ENCODE measurements around the gene KLHL35.

The KLHL35 gene

GRCh38 chr11:75432911-75433321 is at the start of gene KLHL35:
KLHL35 (minus strand) TSS chr11:75433203; CDS start chr11:75430629, 2,574 bp downstream.
- peak; percentile 75 for DNase-seq

- DNase-seq, result no peak
These were observed 49.1 kb upstream of the KLHL35 start for GRCh38 chr11:75481922-75482606.

DNA sequence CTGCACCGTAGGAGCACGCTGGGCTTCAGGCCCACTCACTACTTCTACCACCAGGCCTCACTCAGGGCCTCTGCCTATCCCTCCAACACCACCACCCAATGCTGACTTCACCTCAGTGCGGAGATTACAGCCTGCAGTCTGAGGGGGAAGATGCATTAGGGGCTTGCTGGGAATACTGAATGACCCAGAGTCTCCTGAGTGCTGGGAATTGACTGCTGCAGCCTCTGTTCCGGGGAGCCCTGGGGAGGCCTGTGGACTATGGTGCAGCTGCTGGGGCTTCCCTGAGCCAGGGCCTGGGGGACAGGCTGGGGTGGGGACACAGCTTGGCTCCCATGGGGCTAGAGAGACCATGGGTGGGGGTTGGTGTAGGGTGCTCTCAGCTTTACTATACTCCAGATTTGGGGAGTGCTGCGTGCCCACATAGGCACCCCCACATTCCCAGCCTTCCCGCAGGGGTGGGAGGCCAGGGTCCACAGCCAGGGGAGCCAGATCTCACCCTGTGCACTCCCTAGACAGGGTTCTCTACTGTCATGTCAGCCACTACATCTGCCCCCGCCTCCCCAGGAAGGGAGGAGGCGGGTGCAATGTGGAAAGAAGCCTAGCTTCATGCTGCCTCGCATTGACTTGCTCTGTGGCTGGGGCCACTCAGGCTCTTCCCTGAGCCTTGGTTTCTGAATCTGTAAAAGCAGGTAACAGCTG is 48.4 kb upstream of the KLHL35 start:
- DNase-seq, result no peak

DNA sequence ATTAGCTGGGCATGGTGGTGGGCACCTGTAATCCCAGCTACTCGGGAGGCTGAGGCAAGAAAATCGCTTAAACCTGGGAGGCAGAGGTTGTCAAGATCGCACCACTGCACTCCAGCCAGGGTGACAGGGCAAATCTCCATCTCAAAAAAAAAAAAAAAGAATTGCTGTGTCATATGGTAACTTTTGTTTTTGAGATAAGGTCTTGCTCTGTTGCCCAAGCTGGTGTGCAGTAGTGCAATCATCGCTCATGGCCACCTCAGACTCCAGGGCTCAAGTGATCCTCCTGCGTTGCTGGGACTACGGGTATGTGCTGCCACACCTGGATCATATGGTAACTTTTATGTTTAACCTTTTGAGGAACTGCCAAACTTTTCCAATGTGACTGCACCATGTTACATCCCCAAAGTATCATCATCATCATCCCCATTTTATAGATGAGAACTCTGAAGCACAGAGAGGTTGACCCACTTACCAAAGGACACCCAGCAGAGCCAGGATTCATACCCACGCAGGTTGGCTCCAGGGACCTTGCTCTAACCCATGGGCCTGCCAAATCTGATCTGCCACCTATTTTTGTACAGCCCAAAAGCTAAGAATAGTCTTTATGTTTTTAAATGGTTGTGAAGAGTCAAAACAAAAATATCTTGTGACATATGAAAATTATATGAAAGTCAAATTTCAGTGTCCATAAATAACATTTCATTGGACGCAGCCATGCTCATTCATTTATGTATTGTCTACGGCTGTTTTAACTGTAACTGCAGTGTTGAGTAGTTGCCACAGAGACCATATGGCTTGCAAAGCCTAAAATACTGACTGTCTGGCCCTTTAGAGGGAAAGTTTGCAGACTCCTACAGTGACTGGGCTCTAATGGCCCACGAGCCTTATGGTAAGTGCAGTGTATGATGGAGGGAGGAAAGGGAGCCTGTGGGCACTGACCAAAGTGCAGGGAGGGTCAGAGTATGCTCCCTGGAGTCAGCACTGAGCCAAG is 47.5 kb upstream of the KLHL35 start:
- no peak for DNase-seq

DNA sequence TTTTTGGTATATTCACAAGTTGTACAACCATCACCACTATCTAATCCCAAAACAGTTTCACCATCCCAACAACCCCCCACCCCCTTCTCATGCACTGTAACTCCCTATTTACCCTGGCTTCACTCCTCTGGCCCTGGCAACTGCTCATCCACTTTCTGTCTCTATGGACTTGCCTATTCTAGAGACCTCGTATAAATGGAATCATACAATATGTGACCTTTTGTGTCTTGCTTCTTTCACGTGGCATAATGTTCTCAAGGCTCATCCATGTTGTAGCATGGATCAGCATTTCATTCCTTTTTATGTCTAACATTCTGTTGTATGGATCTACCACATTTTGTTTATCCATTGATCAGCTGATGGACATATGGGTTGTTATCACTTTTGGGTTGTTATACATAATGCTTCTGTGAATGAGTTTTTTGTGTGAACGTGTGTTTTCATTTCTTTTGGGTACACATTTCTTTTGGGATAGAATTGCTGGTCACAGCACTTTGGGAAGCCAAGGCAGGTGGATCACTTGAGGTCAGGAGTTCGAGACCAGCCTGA is 46.7 kb upstream of the KLHL35 start:
- no peak for DNase-seq

- no peak for DNase-seq
These were observed 46.0 kb upstream of the KLHL35 start for GRCh38 chr11:75478783-75479596.

GRCh38 chr11:75477614-75477935 is 44.6 kb upstream of the KLHL35 start:
- DNase-seq, result no peak

GRCh38 chr11:75476739-75477613 is 44.0 kb upstream of the KLHL35 start:
- peak; percentile 68 for DNase-seq

GRCh38 chr11:75475767-75476650 is 43.0 kb upstream of the KLHL35 start:
- DNase-seq, result peak; percentile 62

GRCh38 chr11:75474878-75475766 is 42.1 kb upstream of the KLHL35 start:
- DNase-seq, result peak; percentile 35

DNA sequence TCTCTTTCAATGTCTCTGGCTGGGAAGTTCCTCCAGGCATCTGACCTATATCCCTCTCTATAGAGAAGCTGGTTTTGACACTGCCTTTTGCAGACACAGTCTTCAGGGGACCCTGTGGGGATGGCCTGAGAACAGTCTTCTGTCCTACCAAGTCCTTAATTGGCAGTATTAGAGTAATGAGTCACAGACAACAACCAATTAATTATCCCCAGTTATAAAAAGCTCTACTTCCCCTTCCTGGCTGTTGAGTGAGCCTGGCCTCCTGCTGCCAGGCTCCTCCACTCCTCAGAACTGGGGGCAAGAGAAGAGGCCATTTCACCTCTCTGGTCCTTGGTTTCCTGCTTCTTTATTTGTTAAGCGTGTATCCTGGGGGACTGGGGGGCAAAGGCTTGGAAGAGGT is 41.2 kb upstream of the KLHL35 start:
- DNase-seq, result no peak

- DNase-seq, result no peak
These were observed 40.7 kb upstream of the KLHL35 start for GRCh38 chr11:75473684-75474083.

DNA sequence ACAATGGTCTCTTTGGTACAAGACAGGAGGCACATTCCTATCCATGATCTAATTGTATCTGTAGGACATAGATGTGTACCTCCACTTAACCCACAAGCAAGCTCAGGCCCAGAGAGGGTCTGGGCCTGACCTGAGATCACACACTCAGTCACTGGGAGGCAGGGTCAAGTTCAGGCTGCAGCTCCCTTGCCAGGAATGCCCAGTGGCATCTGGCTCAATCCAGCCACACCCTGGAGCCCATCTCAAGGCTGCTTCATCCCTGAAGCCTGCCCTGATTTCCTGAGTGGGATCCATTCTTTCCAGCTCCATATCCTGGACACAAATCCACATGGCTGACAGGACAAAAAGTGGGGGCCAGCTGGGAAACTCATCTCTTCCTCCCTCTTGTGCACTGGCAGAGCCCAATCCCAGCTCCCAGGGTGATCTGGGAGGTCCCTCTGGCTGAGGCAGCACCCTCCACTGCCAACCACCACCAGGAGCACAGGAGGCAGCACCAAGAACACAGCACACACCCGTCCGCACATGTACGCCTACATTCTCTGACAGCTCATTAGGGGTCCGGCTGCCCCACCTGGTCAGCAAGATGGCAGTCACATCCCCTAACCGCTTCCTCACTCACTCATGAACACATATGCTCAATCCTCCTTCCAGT is 39.2 kb upstream of the KLHL35 start:
- DNase-seq, result no peak

DNA sequence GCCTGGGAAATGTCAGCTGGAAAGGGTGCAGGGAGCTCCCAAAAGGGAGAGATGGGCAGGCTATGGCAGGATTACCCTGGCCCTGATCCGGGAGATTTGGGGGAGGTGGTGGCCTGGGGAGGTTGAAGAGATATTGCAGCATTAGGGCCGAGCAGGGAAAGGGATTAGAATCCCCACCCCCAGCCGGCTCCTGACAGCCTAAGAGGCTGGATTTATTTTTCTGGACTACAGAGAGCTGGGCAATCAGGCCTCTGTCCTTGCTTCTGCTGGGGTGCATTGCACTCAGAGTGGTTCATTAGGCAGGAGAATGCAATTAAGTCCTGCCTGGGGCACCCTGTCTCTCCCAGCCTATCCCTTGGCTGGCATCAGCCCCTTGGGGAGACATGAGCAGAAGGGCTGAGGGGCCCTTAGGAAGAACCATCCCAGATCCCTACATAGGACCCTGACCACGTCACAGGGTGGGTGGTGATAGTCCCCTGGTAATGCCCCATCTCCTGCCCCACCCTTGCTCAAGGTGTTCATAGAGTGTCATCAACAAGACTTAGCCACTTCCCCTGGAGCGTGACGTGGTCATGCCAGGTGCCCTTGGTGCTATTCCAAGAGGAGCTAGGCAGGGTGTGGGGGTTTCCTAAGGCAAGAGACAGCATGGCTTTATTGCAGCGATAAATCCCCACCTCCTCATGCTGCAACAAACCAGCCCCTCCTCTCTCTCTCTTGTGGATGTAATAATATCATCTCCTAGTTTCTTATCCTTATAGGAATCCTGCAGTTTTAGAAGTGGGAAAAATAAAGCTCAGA is 38.4 kb upstream of the KLHL35 start:
- no peak for DNase-seq

DNA sequence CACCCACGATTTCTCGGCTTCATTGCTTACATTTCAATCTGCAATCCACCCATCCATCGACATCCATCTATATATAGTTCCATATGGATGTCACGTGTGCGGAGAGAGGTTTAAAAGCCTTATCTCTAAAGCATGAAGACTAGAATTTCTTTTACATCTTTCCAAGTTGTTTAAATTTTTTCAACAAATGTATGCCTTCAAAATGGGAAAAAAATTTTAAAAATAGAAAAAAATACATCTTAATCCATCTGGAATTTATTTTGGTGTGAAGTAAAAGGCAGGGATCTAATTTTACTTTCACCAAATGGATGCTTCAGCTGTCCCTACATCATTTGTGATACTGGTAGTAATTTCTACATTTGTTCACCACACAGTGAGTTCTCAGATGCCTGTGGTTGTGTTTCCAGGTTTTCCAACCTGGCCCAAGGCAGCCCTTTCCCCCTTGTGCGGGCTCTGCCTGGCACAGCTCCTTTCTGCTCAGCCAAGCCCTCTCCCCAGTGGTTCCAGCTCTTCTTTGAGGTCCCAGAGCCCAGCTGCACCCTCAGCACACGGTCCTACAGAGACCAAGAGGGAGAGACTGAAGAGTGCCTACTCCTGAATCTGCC is 37.6 kb upstream of the KLHL35 start:
- no peak for DNase-seq

DNA sequence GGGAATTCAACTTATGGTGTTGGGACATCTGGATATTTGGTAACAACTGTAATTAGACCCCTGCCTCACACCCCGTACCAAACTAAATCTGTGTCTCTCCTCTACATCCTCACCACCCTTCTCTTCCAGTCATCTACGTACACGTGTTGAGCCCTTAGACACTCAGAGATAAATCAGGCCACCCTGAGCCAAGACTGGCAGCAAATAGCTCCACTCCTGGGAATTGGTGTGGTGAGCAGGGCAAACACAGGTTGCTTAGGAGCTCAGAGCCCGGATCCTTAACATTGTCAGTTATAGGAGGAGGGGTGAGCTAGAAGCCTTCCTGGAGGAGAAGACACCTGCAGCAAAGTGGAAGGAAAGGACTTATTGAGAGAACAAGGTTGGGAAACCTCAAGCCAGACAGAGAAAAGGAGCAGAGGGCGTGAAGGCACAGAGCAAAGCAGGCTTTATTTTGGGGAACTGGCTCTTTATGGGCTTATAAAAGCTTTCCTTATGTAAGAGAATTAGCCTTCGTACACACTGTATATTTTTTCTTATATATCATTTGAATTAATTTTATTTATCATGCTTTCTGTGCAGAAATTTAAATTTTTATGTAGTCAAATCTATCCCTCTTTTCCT is 36.9 kb upstream of the KLHL35 start:
- no peak for DNase-seq

Data from NCI-H510A (cell line).